Measurements from ENCODE around the gene NCS1.

NCS1 gene

GRCh38 chr9:130207241-130207992, 35.2 kb downstream of the NCS1 start:
- no peak for DNase-seq (ENCODE audit: low read depth)
- no peak overlapping the region for H3K4me3 ChIP-seq (ENCODE audit: low read depth, low read length)

DNA sequence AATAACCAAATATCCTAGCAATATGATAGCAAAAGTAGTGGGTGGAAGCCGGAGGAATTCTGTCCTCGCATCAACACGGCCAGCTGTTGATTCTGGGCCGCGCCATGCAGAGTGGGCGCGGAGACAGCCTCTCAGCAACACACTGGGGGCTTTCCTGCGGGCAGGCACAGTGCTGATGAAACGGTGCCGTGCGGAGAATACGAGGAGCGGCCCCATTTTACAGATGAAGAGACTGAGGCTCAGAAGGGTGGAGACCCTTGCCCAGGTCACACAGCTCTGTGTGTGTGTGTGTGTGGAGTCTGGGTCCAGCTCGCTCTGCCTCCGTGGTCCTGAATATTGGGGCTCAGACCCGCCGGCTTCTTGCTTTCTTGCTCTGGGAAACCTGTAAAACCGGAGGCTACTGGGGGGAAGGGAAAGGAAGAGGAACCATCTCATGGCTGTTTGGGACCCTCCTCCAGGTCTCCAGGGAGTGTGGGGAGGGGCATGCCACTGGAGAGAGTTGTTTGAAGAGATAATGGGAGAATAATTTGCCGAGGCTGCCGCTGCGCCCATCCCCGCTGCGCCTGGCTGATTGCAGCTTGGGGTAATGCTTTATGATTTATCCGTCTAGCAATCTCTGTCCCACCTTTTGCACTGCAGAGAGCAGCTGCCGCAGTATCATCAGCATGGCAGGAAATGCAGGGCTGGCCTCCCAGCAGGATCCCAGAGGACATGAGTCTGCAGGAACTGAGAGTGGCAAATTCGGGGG, 36.6 kb downstream of the NCS1 start:
- no peak for DNase-seq (ENCODE audit: low read depth)
- H3K4me3 ChIP-seq (ENCODE audit: low read depth, low read length), result no peak overlapping the region

GRCh38 chr9:130209422-130209821, 37.2 kb downstream of the NCS1 start:
- no peak for DNase-seq (ENCODE audit: low read depth)
- no peak overlapping the region for H3K4me3 ChIP-seq (ENCODE audit: low read depth, low read length)

GRCh38 chr9:130211548-130212226, 39.5 kb downstream of the NCS1 start:
- DNase-seq (ENCODE audit: low read depth), result no peak
- H3K4me3 ChIP-seq (ENCODE audit: low read depth, low read length), result no peak overlapping the region

- no peak for DNase-seq (ENCODE audit: low read depth)
- H3K4me3 ChIP-seq (ENCODE audit: low read depth, low read length), result no peak overlapping the region
These were observed 40.5 kb downstream of the NCS1 start for GRCh38 chr9:130212543-130213297.

DNA sequence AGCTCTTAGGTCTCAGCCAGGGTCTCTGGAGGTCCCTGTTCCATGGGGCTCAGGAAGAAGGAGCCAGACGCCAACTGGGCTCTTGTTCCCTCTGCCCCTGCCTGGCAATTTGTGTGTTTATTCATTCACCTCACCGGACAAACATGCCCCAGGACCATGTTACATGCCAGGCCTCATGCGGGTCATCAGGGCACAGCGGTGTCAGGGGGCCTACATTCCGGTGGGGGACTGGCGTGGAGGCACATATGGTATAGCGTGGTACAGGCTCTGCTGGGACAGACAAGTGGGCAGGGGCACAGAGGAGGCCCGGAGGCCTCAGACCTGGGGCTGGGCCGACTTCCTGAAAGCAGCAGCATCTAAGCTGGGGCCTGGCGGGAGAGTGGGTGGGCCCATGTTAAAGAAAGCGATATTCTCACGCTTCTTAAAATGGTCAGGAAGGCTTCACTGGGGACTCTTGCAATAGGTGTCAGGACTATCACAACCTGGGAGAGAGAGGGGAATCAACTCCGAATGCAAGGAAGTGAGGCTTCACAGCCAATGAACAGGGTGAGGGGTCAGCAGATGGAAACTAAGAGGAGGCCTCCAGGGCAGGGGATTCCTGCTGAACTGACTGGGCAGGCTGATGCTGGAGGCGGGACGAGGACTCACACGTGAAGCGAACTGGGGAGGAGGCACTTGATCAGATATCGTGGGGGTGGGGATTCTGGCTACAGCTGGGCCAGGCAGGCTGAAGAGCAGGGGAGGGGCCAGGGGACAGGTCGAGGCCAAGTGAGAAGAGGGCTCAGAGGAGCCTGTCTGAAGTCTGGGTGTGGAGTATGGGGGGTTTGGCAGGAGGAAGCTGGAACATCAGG, 41.9 kb downstream of the NCS1 start:
- no peak overlapping the region for H3K4me3 ChIP-seq (ENCODE audit: low read depth, low read length)
- no peak for DNase-seq (ENCODE audit: low read depth)

- no peak overlapping the region for H3K4me3 ChIP-seq (ENCODE audit: low read depth, low read length)
- DNase-seq (ENCODE audit: low read depth), result no peak
These were observed 42.7 kb downstream of the NCS1 start for GRCh38 chr9:130214776-130215340.

- DNase-seq (ENCODE audit: low read depth), result no peak
- H3K4me3 ChIP-seq (ENCODE audit: low read depth, low read length), result no peak overlapping the region
These were observed 43.3 kb downstream of the NCS1 start for GRCh38 chr9:130215341-130216119.

DNA sequence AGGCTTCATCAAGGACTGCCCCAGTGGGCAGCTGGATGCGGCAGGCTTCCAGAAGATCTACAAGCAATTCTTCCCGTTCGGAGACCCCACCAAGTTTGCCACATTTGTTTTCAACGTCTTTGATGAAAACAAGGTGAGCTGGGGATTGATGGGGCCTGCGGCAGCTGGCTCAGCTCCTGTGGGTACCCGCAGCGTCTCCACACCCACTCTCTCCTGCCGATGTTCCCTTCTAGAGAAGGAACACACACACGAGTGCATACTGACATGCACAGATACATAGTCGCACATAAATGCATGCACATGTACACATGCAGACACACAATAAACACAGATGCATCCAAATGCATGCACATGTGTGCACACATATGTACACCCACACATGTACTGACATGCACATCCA, 45.6 kb downstream of the NCS1 start:
- DNase-seq (ENCODE audit: low read depth), result no peak
- H3K4me3 ChIP-seq (ENCODE audit: low read depth, low read length), result no peak overlapping the region

GRCh38 chr9:130219661-130220096, 47.5 kb downstream of the NCS1 start:
- H3K4me3 ChIP-seq (ENCODE audit: low read depth, low read length), result no peak overlapping the region
- no peak for DNase-seq (ENCODE audit: low read depth)

DNA sequence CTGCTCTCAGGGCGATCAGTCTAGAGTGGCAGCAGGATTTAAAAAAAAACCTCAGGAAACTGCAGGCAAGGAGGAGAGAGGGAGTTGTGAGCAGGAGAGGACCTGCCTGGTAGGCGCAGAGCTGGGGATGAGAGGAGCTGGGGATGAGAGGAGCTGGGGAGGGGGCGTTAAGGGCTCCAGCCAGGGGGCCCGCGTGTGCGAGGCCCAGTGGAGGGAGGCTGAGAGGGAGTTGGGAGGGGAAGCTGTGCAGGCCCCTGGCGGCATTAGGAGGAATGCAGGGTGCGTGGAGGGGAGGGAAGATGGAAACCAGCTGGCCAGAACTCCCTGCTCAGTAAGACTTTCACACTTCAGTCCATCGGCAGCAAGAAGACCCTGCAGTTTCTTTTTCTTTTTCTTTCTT, 48.1 kb downstream of the NCS1 start:
- H3K4me3 ChIP-seq (ENCODE audit: low read depth, low read length), result no peak overlapping the region
- no peak for DNase-seq (ENCODE audit: low read depth)

DNA sequence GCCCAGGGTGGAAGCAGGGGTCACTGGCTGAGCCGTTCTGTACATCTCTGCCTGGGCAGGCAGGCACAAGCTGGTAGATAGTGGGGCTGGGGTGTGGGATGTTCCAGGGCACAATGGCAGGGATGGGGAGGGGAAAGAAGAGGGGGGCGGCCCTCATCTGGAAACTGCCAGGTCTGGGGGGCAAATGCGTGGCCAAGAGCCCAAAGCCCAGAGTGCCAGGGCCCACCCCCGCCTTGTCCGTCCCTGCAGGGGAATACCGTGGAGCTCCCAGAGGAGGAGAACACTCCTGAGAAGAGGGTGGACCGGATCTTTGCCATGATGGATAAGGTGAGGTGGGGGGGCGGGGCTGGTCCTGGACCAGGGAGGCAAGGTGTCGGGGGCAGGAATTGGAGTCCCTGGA, 50.6 kb downstream of the NCS1 start:
- no peak for DNase-seq (ENCODE audit: low read depth)
- H3K4me3 ChIP-seq (ENCODE audit: low read depth, low read length), result no peak overlapping the region

- no peak overlapping the region for H3K4me3 ChIP-seq (ENCODE audit: low read depth, low read length)
- no peak for DNase-seq (ENCODE audit: low read depth)
These were observed 52.9 kb downstream of the NCS1 start for GRCh38 chr9:130225071-130225470.

DNA sequence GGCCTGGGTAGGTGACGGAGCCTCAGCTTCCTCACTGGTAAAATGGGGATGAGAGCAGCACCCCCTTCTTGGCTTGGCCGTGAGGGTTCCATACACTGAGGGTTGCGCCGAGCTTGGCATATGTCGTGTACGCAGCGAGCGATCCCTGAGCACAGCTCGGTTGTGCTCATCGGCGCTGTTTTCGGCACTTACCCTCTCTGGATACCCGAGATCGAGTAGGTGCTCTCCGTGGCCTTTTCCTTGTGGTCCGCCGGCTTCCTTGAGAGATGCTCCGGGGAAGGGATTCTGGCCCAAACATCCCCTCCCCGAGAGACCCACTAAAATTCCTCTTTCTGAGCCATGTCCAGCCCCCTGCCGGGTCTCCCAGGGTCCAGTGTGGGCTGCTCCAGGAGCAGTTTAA, 53.4 kb downstream of the NCS1 start:
- DNase-seq (ENCODE audit: low read depth), result no peak
- no peak overlapping the region for H3K4me3 ChIP-seq (ENCODE audit: low read depth, low read length)

GRCh38 chr9:130226112-130226511, 53.9 kb downstream of the NCS1 start:
- DNase-seq (ENCODE audit: low read depth), result no peak
- no peak overlapping the region for H3K4me3 ChIP-seq (ENCODE audit: low read depth, low read length)

- no peak overlapping the region for H3K4me3 ChIP-seq (ENCODE audit: low read depth, low read length)
- no peak for DNase-seq (ENCODE audit: low read depth)
These were observed 55.6 kb downstream of the NCS1 start for GRCh38 chr9:130227833-130228232.

DNA sequence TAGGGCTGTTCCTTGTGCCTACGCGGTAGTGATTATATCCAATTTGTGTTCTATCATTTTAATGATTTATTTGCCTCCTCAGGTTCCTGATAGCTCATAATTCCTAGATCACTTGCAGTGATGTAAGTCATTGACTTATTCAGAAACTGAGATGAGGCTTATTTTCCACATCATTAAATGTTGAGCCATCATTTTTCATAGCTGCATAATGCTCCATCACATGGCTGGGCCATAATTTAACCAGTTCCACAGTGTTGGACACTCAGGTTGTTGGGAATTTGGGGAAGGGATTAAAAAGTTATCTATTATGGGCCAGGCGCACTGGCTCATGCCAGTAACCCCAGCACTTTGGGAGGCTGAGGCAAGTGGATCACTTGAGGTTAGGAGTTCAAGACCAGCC, 57.6 kb downstream of the NCS1 start:
- DNase-seq (ENCODE audit: low read depth), result no peak
- no peak overlapping the region for H3K4me3 ChIP-seq (ENCODE audit: low read depth, low read length)

DNA sequence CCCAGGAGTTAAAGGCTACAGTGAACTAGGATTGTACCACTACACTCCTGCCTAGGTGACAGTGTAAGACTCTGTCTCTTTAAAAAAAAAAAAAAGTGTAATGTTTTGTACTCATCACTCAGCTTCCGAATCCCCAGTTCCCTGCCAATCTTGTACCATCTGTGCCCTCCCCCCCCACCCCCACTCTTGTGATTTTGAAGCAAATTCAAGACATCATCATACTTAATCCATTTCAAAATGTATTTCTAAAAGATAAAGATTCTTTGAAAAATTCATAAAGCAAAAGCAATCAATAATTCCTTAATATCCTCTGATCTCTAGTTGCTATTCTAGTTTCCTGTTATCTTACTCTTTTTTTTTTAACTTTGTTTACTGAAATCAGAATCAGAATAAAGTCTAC, 58.4 kb downstream of the NCS1 start:
- H3K4me3 ChIP-seq (ENCODE audit: low read depth, low read length), result no peak overlapping the region
- DNase-seq (ENCODE audit: low read depth), result no peak

Measured in skeletal muscle cell (primary cell).